Muscle of leg (tissue), 11 donors: ENCODE results near the gene KIF1A. TPM values are rescaled to one million over a fixed set of nuclear protein-coding genes. Genes with fewer than 3 reads are reported as not detected.

ENCODE experiments used
- DNase-seq: peaks from one replicate; pipeline ENCODE4 v3.0.0; 2013
- H3K27ac ChIP-seq: one replicate; pipeline ENCODE4 v1.5.1; 2013; ENCODE audit warnings: mild to moderate bottlenecking, low read length, control low read depth
- H3K27me3 ChIP-seq: one replicate; pipeline ENCODE4 v1.6.1; 2013; ENCODE audit warnings: low read length; ENCODE audit not compliant: control insufficient read depth, insufficient read depth
- H3K36me3 ChIP-seq: one replicate; pipeline ENCODE4 v1.6.1; 2013; ENCODE audit warnings: low read length; ENCODE audit not compliant: control insufficient read depth, insufficient read depth
- H3K4me1 ChIP-seq: one replicate; pipeline ENCODE4 v1.6.1; 2013; ENCODE audit warnings: low read length; ENCODE audit not compliant: control insufficient read depth, insufficient read depth
- H3K4me3 ChIP-seq: one replicate; pipeline ENCODE4 v1.5.1; 2013; ENCODE audit warnings: low read length, control low read depth
- H3K9me3 ChIP-seq: replicated peaks from 2 replicates; pipeline ENCODE4 v1.6.1; 2013; ENCODE audit warnings: low read depth, low read length; ENCODE audit not compliant: control insufficient read depth
- WGBS: methylation state at CpG from one replicate; pipeline ENCODE4 v1.1.5; 2013; ENCODE audit warnings: missing lambda C conversion rate; ENCODE audit not compliant: insufficient coverage; 5-methylcytosine and 5-hydroxymethylcytosine counted together
- polyA plus RNA-seq, 8 donors: library from polyadenylated mRNA; unstranded; fragments of 120-200 nt; gene quantifications; one replicate each; pipeline versions ENCODE4 v1.2.1 to v1.2.3, GENCODE V29; 2013; ENCODE audit warnings: inconsistent platforms in 1 of 8, low replicate concordance in 1 of 8; ENCODE audit not compliant: insufficient read length in 8 of 8, insufficient read depth in 1 of 8
- total RNA-seq: library from RNA; stranded (reverse); fragments of 120-200 nt; gene quantifications from one replicate; pipeline ENCODE4 v1.2.4, GENCODE V29; 2013

KIF1A gene
- total and polyA plus RNA-seq, 9 donors = 2.2 to 8.6 (median 4.9) TPM

- no peaks in the 10 kb centered on the region for H3K36me3 ChIP-seq
- DNase-seq = no peak
- no peaks in the 10 kb centered on the region for H3K4me1 ChIP-seq
- H3K4me3 ChIP-seq = no peak overlapping the region
- H3K9me3 ChIP-seq = no peaks in the 10 kb centered on the region
- H3K27me3 ChIP-seq = peaks cover 11% of the 10 kb centered on the region
- H3K27ac ChIP-seq = no peak overlapping the region
- WGBS = 82% methylated on average over 8 of the region's 9 CpGs
Observed at GRCh38 chr2:240711296-240711695, 108.7 kb downstream of the KIF1A start.

DNA sequence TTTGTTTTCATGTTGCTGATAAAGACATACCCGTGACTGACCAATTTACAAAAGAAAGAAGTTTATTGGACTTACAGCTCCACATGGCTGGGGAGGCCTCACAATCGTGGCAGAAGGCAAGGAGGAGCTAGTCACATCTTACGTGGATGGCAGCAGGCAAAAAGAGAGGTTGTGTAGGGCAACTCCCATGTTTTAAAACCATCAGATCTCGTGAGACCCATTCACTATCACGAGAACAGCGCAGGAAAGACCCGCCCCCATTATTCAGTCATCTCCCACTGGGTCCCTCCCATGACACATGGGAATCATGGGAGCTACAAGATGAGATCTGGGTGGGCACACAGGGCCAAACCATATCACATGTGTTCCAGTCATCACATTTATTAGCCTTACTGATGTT, 111.6 kb downstream of the KIF1A start:
- Histone ChIP-seq H3K4me1 (no peaks in the 10 kb centered on the region), H3K27me3 (peaks cover 11% of the 10 kb centered on the region), H3K36me3 (no peaks in the 10 kb centered on the region), H3K27ac (no peak overlapping the region), H3K9me3 (no peaks in the 10 kb centered on the region), H3K4me3 (no peak overlapping the region)
- 77% methylated on average over 4 of the region's 7 CpGs for WGBS
- no peak for DNase-seq

DNA sequence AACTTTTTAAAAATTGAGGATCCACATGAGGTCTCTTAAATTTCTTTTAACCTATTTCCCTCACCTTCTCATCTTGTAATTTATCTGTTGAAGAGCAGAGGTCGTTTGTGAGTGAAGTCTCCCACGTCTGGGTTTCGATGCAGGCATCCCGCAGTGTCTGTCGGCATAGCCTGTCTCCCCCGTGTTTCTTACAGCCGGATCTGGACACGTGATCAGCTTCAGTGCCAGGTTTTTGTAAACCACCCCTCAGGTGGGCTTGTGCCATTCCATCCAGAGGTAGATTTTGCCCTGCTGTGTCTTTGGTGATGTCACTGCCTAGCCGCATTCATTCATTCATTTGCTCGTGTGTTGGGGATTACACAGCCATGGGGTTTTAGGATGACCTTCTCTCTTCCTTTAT, 112.2 kb downstream of the KIF1A start:
- Histone ChIP-seq H3K4me3 (no peak overlapping the region), H3K4me1 (no peaks in the 10 kb centered on the region), H3K27ac (no peak overlapping the region), H3K36me3 (no peaks in the 10 kb centered on the region), H3K9me3 (no peaks in the 10 kb centered on the region), H3K27me3 (peaks cover 13% of the 10 kb centered on the region)
- no peak for DNase-seq
- 48% methylated on average over 3 of the region's 10 CpGs for WGBS

GRCh38 chr2:240707043-240707756, 112.8 kb downstream of the KIF1A start:
- Histone ChIP-seq H3K27ac (no peak overlapping the region), H3K4me1 (no peaks in the 10 kb centered on the region), H3K4me3 (no peak overlapping the region), H3K27me3 (peaks cover 15% of the 10 kb centered on the region), H3K36me3 (no peaks in the 10 kb centered on the region), H3K9me3 (no peaks in the 10 kb centered on the region)
- DNase-seq = no peak
- WGBS = 67% methylated on average over 5 of the region's 15 CpGs

DNA sequence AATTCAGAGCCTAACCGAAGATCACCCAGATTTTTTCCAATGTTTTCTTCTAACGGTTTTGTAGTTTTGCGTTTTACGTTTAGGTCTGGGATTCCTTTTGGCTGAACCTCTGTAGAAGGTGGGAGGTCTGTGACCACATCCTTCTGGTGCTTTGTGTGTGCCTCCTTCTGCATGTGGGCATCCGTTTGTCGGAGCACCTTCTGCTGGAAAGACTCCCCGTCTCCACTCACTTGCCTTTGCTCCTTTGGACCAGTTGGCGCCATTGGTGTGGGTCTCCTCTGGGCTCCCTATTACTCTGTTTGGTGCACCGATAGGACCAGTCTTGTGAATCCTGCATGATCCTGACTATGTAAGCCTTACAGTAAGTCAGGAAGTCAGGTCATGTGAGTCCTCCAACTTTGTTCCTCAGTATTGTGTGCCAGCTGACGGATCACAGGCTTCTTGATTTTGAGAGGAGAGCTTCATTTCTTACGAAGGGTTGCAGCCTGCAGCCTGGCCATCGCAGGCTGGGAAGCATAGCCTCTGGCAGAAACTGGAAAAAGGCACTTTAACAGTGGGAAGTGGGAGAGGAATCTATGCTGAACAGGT, 114.7 kb downstream of the KIF1A start:
- WGBS = 66% methylated on average over 8 of the region's 12 CpGs
- peak; percentile 48 for DNase-seq

DNA sequence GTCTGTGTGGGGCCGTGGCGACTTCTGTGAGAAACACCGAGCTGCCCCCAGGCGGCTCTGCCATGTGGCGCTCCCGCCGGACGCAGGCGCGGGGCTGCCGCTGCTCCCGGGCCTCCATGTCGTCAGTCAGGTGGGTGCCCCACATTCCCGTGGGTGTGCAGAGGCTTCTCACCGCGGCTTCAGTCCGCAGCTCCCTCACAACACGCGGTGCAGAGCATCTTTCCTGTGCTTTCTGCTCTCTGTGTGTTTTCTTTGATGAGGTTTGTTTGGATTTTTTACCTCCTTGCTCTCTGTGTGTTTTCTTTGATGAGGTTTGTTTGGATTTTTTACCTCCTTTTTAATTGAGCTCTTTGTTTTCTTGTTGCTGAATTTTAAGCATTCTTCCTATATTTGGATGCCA, 115.4 kb downstream of the KIF1A start:
- 57% methylated on average over 18 of the region's 19 CpGs for WGBS
- H3K4me3 ChIP-seq = no peak overlapping the region
- peaks cover 14% of the 10 kb centered on the region for H3K27me3 ChIP-seq

More for the DNA sequence above, 114.7 kb downstream of the KIF1A start:
- Histone ChIP-seq H3K4me1 (no peaks in the 10 kb centered on the region), H3K27ac (no peak overlapping the region), H3K9me3 (no peaks in the 10 kb centered on the region), H3K27me3 (peaks cover 15% of the 10 kb centered on the region), H3K36me3 (no peaks in the 10 kb centered on the region), H3K4me3 (no peak overlapping the region)

GRCh38 chr2:240703417-240704341, 116.3 kb downstream of the KIF1A start:
- Histone ChIP-seq H3K4me3 (no peak overlapping the region), H3K27ac (no peak overlapping the region), H3K9me3 (no peaks in the 10 kb centered on the region), H3K27me3 (peaks cover 12% of the 10 kb centered on the region), H3K4me1 (no peaks in the 10 kb centered on the region), H3K36me3 (no peaks in the 10 kb centered on the region)
- DNase-seq = no peak
- WGBS = 70% methylated on average over 8 of the region's 18 CpGs

More for the DNA sequence above, 115.4 kb downstream of the KIF1A start:
- no peak overlapping the region for H3K27ac ChIP-seq
- no peaks in the 10 kb centered on the region for H3K36me3 ChIP-seq
- H3K9me3 ChIP-seq = no peaks in the 10 kb centered on the region
- DNase-seq = no peak
- no peaks in the 10 kb centered on the region for H3K4me1 ChIP-seq

DNA sequence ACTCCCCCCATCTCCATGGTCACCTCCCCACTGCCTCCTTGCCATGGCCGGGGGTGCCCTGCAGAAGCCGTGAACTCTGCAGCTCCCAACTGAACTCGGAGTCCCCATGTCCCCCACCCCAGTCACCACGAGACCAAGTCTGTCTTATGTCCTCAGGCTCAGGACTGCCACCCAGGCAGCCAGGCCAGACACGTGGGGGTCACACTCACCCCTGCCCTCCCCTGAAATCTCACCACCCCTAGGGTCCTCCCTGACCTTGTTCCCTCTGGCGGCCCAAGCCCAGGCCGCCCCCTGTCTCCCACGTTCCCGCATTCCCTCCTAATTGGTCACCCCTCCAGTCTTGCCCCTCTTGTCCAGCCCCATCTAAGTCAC, 117.4 kb downstream of the KIF1A start:
- H3K4me3 ChIP-seq = no peak overlapping the region
- DNase-seq = no peak
- no peaks in the 10 kb centered on the region for H3K36me3 ChIP-seq
- WGBS = 83% methylated on average over 9 of the region's 9 CpGs
- H3K27ac ChIP-seq = no peak overlapping the region
- no peaks in the 10 kb centered on the region for H3K9me3 ChIP-seq
- peaks cover 9% of the 10 kb centered on the region for H3K27me3 ChIP-seq
- H3K4me1 ChIP-seq = no peaks in the 10 kb centered on the region

DNA sequence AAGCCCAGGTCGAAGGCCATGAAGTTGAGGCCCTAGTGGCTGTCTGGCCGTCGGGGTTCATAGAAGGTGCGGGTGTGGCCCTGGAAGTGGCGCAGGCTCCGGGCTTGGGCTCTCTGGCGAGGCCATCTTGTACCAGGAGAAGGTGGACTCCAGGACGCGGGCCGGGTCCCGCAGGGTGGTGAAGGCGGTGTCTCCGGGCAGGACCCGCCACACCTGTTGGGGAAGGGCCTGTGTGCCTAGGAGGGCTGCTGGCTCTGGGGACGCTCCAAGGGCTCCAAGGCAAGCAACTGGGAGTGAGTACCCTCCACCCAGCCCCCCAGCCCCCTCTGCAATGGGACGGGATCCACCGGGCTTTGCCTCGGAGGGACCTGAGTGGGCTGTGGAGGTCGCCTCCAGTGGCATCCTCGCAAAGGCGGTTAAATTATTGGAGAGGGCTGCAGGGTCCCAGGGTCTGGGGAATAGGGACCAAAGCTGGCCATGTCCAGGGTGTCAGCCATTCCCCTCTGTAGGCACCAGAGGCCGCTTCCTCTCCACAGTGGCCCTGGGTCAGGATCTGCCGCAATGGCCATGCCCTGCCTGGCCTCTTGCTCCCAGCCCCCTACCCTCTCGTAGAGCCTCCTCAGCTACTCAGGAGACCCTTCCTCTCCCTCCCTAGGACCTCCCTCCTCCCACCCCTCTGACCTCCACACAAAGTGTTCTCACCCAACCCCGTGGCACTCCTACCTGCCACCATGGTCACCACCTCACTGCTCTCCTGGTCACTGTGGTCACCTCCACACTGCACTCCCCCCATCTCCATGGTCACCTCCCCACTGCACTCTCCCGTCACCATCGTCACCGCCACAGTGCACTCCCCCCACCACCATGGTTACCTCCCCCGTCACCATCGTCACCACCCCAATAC, 118.0 kb downstream of the KIF1A start:
- 90% methylated on average over 25 of the region's 30 CpGs for WGBS
- H3K4me3 ChIP-seq = no peak overlapping the region
- H3K9me3 ChIP-seq = no peaks in the 10 kb centered on the region
- no peaks in the 10 kb centered on the region for H3K4me1 ChIP-seq
- H3K36me3 ChIP-seq = no peaks in the 10 kb centered on the region
- H3K27me3 ChIP-seq = peaks cover 4% of the 10 kb centered on the region
- DNase-seq = no peak
- no peak overlapping the region for H3K27ac ChIP-seq
